Measurements from ENCODE around the gene DGCR2.
"Not testable (repeated sequence)": the region's sequence is repeated elsewhere in the genome, so short reads cannot be mapped to it uniquely, and the experiment has no call there.

DGCR2 gene

GRCh38 chr22:19079691-19080090 is 42.5 kb downstream of the DGCR2 start:
- Histone ChIP-seq H3K4me2 (ENCODE audit: low read depth, low read length, poor library complexity, severe bottlenecking) (no peak overlapping the region), H3K9me2 (replicated peaks; ENCODE audit: insufficient read depth, low read length) (no peaks in the 10 kb centered on the region), H3K27ac (ENCODE audit: low read depth, low read length) (no peak overlapping the region), H3K9ac (ENCODE audit: low read length) (no peak overlapping the region), H4K20me1 (ENCODE audit: low read depth, low read length) (no peaks in the 10 kb centered on the region), H3F3A (ENCODE audit: insufficient read depth) (no peaks in the 10 kb centered on the region), H3K36me3 (ENCODE audit: low read length) (no peaks in the 10 kb centered on the region), H3K27me3 (ENCODE audit: low read length) (no peaks in the 10 kb centered on the region), H3K79me2 (ENCODE audit: insufficient read depth, low read length) (no peaks in the 10 kb centered on the region), H3K9me3 (ENCODE audit: insufficient read depth, low read length) (no peaks in the 10 kb centered on the region), H3K4me3 (ENCODE audit: insufficient read depth, low read length, poor library complexity, severe bottlenecking) (no peak overlapping the region), H2AFZ (ENCODE audit: low read depth, low read length, severe bottlenecking) (no peak overlapping the region)
- TF ChIP-seq CTCF (IDR thresholded peaks at IDR 0.05; ENCODE audit: insufficient read depth, low read length, poor library complexity, severe bottlenecking), result no peak
- TF ChIP-seq EZH2phosphoT487 (conservative IDR thresholded peaks at IDR 0.05; ENCODE audit: low read length), result no peak

DNA sequence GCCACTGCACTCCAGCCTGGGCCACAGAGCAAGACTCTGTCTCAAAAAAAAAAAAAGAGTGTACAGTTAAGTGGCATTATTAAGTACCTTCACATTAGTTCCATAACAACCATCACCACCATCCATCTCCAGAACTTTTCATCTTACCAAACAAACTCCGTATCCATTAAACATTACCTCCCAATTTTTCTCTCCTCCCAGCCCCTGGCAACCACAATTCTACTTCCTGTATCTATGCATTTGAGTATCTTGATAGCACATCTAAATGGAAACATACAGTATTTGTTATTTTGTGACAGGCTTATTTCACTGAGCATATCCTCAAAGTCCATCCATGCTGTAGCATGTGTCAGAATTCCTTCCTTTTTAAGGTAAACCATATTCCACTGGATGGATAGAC is 46.8 kb downstream of the DGCR2 start:
- no peaks in the 10 kb centered on the region for H3K79me2 ChIP-seq (ENCODE audit: insufficient read depth, low read length)
- no peak overlapping the region for H3K27ac ChIP-seq (ENCODE audit: low read depth, low read length)
- H3K9me3 ChIP-seq (ENCODE audit: insufficient read depth, low read length), result no peaks in the 10 kb centered on the region
- no peak overlapping the region for H2AFZ ChIP-seq (ENCODE audit: low read depth, low read length, severe bottlenecking)
- H3K4me3 ChIP-seq (ENCODE audit: insufficient read depth, low read length, poor library complexity, severe bottlenecking), result no peak overlapping the region
- no peak overlapping the region for H3K4me2 ChIP-seq (ENCODE audit: low read depth, low read length, poor library complexity, severe bottlenecking)
- H3K36me3 ChIP-seq (ENCODE audit: low read length), result no peaks in the 10 kb centered on the region
- H3K9ac ChIP-seq (ENCODE audit: low read length), result no peak overlapping the region
- H3F3A ChIP-seq (ENCODE audit: insufficient read depth), result no peaks in the 10 kb centered on the region
- H4K20me1 ChIP-seq (ENCODE audit: low read depth, low read length), result no peaks in the 10 kb centered on the region
- TF ChIP-seq EZH2phosphoT487 (conservative IDR thresholded peaks at IDR 0.05; ENCODE audit: low read length), result no peak
- no peak for TF ChIP-seq CTCF (IDR thresholded peaks at IDR 0.05; ENCODE audit: insufficient read depth, low read length, poor library complexity, severe bottlenecking)
- no peaks in the 10 kb centered on the region for H3K9me2 ChIP-seq (replicated peaks; ENCODE audit: insufficient read depth, low read length)
- H3K27me3 ChIP-seq (ENCODE audit: low read length), result no peaks in the 10 kb centered on the region

DNA sequence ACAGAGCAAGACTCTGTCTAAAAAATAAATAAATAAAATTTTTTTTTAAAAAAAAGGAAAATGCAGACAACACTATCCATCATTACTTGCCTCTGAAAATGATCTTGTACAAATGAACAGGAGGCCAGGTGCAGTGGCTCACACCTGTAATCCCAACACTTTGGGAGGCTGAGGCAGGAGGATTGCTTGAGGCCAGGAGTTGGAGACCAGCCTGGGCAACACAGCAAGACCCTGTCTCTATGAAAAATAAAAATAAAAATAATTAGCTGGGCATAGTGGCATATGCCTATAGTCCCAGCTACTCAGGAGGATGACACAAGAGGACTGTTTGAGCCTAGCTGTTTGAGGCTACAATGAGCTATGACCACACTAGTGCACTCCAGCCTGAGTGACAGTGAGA is 49.4 kb downstream of the DGCR2 start:
- H3K4me2 ChIP-seq (ENCODE audit: low read depth, low read length, poor library complexity, severe bottlenecking); H2AFZ ChIP-seq (ENCODE audit: low read depth, low read length, severe bottlenecking); H3K9me2 ChIP-seq (replicated peaks; ENCODE audit: insufficient read depth, low read length); H3K9ac ChIP-seq (ENCODE audit: low read length); H3K27ac ChIP-seq (ENCODE audit: low read depth, low read length); H3K4me3 ChIP-seq (ENCODE audit: insufficient read depth, low read length, poor library complexity, severe bottlenecking); H3K27me3 ChIP-seq (ENCODE audit: low read length); H3K36me3 ChIP-seq (ENCODE audit: low read length); H3K79me2 ChIP-seq (ENCODE audit: insufficient read depth, low read length); H3F3A ChIP-seq (ENCODE audit: insufficient read depth); H4K20me1 ChIP-seq (ENCODE audit: low read depth, low read length); H3K9me3 ChIP-seq (ENCODE audit: insufficient read depth, low read length): not testable (repeated sequence)

GRCh38 chr22:19070397-19071169 is 51.6 kb downstream of the DGCR2 start:
- Histone ChIP-seq H3K9ac (ENCODE audit: low read length) (no peak overlapping the region), H3K4me2 (ENCODE audit: low read depth, low read length, poor library complexity, severe bottlenecking) (no peak overlapping the region), H3F3A (ENCODE audit: insufficient read depth) (no peaks in the 10 kb centered on the region), H3K9me3 (ENCODE audit: insufficient read depth, low read length) (no peaks in the 10 kb centered on the region), H3K27me3 (ENCODE audit: low read length) (no peaks in the 10 kb centered on the region), H3K27ac (ENCODE audit: low read depth, low read length) (no peak overlapping the region), H3K4me3 (ENCODE audit: insufficient read depth, low read length, poor library complexity, severe bottlenecking) (no peak overlapping the region), H4K20me1 (ENCODE audit: low read depth, low read length) (no peaks in the 10 kb centered on the region), H3K9me2 (replicated peaks; ENCODE audit: insufficient read depth, low read length) (no peaks in the 10 kb centered on the region), H3K79me2 (ENCODE audit: insufficient read depth, low read length) (no peaks in the 10 kb centered on the region), H2AFZ (ENCODE audit: low read depth, low read length, severe bottlenecking) (no peak overlapping the region), H3K36me3 (ENCODE audit: low read length) (no peaks in the 10 kb centered on the region)
- no peak for TF ChIP-seq CTCF (IDR thresholded peaks at IDR 0.05; ENCODE audit: insufficient read depth, low read length, poor library complexity, severe bottlenecking)
- TF ChIP-seq EZH2phosphoT487 (conservative IDR thresholded peaks at IDR 0.05; ENCODE audit: low read length), result no peak
